Jurkat, Clone E6-1 (cell line): ENCODE measurements around the gene ASTN2. TPM values are rescaled to one million over a fixed set of nuclear protein-coding genes. Genes with fewer than 3 reads are reported as not detected.

Experiments used
- DNase-seq: peaks from one replicate; pipeline ENCODE4 v3.0.0-alpha.2; 2011; ENCODE audit warnings: low read depth, low spot score
- H3K4me3 ChIP-seq: 2 replicates; pipeline ENCODE4 v1.5.1; 2011; ENCODE audit warnings: mild to moderate bottlenecking, low read length, control low read depth, moderate library complexity
- polyA plus RNA-seq: library from polyadenylated mRNA; unstranded; fragments of >200 nt; gene quantifications from one replicate; pipeline ENCODE4 v1.2.1, GENCODE V29; 2012; ENCODE audit warnings: missing spikeins; ENCODE audit not compliant: insufficient read length, insufficient read depth

The ASTN2 gene, protein sequence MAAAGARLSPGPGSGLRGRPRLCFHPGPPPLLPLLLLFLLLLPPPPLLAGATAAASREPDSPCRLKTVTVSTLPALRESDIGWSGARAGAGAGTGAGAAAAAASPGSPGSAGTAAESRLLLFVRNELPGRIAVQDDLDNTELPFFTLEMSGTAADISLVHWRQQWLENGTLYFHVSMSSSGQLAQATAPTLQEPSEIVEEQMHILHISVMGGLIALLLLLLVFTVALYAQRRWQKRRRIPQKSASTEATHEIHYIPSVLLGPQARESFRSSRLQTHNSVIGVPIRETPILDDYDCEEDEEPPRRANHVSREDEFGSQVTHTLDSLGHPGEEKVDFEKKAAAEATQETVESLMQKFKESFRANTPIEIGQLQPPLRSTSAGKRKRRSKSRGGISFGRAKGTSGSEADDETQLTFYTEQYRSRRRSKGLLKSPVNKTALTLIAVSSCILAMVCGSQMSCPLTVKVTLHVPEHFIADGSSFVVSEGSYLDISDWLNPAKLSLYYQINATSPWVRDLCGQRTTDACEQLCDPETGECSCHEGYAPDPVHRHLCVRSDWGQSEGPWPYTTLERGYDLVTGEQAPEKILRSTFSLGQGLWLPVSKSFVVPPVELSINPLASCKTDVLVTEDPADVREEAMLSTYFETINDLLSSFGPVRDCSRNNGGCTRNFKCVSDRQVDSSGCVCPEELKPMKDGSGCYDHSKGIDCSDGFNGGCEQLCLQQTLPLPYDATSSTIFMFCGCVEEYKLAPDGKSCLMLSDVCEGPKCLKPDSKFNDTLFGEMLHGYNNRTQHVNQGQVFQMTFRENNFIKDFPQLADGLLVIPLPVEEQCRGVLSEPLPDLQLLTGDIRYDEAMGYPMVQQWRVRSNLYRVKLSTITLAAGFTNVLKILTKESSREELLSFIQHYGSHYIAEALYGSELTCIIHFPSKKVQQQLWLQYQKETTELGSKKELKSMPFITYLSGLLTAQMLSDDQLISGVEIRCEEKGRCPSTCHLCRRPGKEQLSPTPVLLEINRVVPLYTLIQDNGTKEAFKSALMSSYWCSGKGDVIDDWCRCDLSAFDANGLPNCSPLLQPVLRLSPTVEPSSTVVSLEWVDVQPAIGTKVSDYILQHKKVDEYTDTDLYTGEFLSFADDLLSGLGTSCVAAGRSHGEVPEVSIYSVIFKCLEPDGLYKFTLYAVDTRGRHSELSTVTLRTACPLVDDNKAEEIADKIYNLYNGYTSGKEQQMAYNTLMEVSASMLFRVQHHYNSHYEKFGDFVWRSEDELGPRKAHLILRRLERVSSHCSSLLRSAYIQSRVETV (N-terminal part only)
- polyA plus RNA-seq, result 11.2 TPM

DNA sequence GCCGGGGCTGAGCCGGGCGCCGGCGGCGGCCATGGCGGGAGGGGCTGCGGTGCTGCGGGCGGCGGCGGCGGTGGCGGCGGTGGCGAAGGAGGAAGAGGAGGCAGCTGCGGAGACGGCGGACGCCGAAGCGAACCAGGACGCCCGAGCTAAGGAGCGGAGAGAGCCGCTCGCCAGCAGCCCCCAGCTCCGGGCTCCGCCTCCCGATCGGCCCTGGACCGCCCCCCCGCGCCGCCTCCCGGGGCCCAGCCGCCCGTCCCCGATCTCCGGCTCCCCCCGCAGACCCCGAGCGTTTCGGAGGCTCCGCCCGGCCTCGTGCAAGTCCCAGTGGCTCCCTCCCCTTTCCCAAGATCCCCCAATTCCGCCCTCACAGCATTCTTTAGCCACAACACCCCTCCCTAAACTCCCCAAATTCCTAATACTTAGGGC lies at the start of gene ASTN2:
Gene ASTN2, minus strand, starts transcription at position 152 of the 426 bp plus-strand sequence. Its CDS starts 119 bp downstream, at position 33.
- H3K4me3 ChIP-seq, result no peak within 1 kb of the TSS
- DNase-seq, result no peak

DNA sequence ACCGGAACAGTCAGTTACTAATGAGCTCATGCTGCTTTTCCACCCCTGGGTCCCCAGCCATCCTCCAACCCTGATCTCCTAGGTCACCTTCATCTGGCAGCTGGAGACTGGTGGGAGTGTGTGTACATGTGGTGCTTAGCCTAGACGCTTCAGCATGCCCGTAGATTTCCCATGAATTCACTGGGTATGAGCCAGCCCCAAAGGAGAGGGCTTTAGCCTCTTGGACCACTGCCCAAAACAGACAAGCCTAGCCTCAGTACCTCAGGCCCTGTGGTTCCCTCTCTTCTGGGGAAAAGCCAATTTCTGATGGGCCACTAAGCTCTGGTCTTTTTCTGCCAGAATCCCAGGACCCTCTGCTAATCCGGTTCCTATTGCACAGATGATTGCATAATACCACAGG lies 48.0 kb upstream of the ASTN2 start:
- H3K4me3 ChIP-seq, result no peak overlapping the region
- DNase-seq, result no peak

DNA sequence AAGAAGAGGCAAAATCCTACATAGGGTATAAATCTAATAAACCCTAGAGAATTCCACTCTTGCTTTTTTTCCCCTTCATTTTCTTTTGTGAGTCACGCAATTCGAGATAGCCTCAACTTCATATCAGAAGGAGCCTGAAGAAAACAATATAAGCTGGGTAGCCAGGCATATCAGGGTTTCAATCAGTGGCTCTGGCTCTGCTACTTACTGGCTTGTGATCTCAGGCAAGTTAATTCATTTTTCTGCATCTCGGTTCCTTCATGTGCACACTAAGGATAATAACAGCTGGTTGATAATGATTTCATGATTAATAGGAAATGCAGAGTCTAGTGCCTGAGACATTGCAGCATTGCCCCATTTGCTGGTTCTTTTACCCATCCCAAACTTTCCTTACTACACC lies 46.5 kb upstream of the ASTN2 start:
- H3K4me3 ChIP-seq, result no peak overlapping the region
- no peak for DNase-seq

DNA sequence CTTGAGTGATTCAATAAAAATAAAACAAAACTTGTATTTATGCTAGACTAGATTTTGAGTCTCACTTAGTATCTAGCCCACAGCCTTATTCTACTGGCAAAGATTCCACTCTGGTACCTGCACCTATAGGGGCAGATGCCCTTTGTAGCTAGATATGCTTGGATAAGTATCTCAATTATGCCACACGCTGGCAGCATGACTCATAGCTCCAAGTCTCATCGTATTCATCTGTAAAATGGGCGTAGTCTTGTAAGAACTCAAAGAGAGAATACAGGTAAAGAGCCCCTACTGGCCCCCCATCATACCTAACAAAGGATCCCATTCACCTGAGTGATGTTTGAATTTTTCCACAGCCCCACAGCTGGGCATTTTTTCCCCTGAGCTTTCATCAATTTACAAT lies 45.9 kb upstream of the ASTN2 start:
- DNase-seq, result no peak
- H3K4me3 ChIP-seq, result no peak overlapping the region

DNA sequence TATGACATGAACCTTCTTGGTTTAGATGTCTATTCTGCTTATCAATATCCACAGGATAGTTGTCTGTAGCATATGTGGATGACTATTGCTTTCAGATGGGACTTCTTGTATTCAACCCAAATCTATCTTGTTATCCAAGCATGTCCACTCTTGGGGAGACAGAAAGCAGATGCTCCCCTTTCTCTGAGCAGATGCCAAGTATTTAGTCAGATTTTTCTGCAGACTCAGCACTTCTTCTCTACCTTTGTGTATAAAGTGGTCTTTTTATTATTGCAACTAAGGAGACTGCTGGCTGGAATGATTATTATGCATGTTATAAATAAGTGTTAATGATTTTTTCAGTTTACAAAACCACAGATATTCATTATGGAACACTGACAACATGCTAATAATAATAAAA lies 45.1 kb upstream of the ASTN2 start:
- no peak for DNase-seq
- no peak overlapping the region for H3K4me3 ChIP-seq

DNA sequence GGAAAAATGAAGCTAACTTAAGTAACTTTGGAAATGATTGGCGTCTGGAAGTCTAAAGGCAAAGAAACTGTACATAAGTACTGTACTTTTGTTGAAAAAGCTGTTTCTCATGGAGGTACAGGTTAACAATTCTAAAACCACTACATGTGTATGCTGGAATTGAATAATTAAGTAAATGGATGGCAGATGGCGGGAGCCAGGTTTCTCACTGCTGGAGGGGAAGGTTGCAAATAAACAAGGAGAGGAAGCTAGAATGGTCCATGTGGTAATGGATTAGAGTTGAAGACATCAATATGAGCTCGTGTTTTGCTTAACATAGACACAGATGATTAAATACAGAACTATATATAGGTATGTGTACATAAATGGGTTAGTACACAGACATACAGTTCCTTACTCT lies 43.2 kb upstream of the ASTN2 start:
- no peak for DNase-seq
- H3K4me3 ChIP-seq, result no peak overlapping the region

DNA sequence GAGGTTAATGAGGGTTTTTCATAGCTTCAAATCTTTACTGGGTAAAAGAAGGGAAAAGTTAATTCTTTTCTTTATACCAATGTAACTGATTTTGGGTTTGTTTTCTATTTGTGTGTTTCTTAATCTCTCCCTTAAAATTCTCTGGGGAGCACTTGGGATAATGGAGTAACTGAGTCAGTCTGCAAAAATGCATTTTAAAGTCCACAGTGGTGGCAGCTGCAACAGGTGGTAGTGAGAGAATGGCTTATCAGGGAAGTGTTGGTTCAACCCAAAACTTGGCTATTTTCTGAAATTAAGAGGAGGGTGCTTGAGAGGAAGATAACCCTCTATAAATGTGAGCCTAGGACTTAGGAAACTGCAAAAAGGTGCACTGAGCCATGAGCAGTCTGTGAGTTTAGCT lies 39.9 kb upstream of the ASTN2 start:
- DNase-seq, result no peak

DNA sequence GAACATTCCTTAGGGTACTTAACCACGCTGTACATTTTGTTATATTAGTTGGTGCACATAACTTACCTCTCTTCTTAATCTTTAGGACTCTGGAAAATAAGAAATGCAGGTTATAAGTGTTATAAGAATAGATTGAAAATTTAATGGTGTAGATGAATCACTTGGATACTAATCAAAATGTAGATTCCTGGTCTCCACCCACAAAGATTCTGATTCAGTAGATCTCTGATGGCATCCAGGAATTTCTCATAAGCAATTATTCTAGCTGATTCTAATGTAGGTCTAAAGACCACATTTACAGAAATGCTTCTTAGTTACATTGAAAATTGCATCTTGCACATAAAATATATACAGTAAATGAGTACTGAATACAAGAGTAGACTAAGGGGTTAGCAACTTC lies 38.9 kb upstream of the ASTN2 start:
- DNase-seq, result no peak
- no peak overlapping the region for H3K4me3 ChIP-seq

More for the DNA sequence above, 39.9 kb upstream of the ASTN2 start:
- no peak overlapping the region for H3K4me3 ChIP-seq

DNA sequence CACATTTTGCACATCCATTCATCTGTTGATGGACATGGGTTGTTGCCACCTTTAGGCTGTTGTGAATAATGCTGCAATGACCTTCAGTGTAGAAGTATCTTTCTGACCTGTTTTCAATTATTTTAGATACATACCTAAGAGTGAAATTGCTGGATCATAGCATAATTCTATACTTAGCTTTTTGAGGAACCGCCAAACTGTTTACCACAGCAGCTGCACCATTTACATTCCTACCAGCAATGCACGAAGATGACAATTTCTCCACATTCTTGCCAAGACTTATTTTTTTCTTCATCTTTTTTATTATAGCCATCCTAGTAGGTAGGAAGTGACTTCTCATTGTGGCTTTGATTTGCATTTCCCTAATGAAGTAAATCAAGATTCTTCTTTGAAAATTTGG lies 36.5 kb upstream of the ASTN2 start:
- DNase-seq, result no peak
- H3K4me3 ChIP-seq, result no peak overlapping the region

DNA sequence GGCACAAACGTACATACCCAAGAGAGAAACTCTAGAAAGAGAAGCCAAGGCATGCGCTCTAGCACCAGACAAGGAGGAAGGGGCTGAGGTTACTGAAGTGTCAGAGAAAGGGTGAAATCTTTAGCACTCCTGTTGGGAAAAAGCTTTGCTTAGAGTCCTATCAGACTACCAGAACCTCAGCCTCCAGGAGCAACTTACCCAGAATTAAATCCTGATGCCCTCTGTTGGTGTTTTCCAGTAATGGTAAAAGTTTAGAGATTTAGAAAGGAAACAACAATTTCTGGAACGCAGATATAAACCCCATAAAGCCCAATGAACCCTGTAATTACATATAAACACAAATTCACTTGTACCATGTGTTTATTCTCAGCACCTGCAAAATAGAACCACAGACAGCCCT lies 33.2 kb upstream of the ASTN2 start:
- no peak for DNase-seq
- H3K4me3 ChIP-seq, result no peak overlapping the region

DNA sequence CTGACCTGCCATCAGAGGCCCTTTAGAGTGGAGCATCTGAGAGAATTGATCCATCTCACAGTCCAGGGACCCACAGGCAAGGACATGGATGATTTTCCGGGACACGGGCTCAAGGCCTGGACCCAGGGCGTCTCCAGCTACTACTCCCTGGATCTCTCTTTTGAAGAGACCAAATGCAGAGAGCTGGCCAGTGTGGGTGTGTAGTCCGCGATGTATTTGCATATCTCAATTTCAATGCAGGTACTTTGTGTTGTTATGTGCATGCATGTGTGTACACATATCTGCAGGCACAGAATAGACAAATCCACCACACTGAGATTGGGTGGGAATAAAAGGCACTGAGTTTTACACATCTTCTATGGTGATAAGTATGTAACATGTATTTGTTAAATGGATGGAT lies 30.8 kb upstream of the ASTN2 start:
- H3K4me3 ChIP-seq, result no peak overlapping the region
- DNase-seq, result no peak

DNA sequence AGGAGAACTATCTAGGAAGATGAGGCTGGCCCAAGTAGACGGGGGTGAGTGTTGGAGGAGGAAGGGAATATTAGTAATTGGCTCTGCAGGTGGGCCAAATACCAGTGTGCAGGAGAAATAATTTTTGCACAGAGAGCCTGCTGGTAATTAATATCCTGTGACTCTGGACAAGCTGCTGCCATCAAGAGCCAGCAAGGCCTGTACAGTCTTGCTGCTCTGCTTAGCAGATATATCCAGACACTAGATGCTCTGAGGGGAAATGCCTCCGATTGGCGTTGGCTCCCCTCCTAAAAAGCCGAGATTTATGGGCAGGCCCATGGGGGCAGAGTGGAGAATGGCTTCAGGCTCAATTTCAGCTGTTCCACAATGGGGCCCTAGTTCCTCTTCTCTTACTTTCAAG lies 29.6 kb upstream of the ASTN2 start:
- DNase-seq, result no peak
- H3K4me3 ChIP-seq, result no peak overlapping the region

DNA sequence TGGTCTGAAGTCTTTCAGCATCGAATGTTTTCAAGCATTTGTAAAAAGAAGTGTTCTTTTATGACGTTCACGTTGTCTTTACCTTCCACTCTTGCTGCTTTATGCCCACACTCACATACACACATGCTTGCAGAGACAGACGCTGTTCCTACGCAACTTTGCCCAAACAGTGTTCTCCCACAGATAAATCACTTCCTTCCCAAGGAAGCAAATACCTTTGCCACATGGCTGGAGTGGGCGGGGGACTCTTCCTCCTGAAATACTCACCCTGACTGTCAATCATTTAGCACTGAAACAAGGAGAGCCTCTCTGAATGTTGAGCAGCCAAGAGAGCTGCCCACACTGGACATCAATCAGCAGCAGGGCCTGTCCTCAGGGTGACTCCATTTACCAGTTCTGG lies 22.4 kb upstream of the ASTN2 start:
- no peak for DNase-seq
- no peak overlapping the region for H3K4me3 ChIP-seq

DNA sequence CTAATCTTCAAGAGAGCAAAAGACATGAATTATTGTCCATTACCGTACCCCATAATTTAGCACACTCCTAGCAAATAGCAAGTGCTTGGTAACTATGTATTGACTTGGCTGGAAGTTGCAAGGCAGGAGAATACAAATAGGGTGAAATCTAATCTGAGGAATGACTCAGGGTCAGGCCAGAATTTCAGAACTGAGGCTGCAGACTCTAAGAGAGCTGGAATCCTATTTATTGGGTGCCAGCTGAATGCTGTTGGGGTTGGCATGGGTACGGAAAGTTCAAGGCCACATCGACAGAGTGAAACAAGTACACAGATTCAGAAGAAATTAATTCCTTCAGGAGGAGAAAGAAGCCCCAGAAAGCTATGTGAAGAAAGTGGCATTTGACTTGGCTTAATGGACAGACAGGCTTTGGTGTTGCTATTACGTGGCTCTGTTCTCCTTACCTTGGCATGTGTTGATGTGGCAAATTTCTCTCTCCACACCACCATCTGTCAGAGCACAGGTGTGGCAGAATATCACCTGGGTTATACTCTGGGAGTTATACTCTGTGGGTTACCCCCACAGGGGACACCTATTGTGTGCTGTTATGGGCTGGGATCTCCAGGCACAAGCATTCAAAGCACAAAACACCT lies 20.9 kb upstream of the ASTN2 start:
- no peak overlapping the region for H3K4me3 ChIP-seq
- no peak for DNase-seq

DNA sequence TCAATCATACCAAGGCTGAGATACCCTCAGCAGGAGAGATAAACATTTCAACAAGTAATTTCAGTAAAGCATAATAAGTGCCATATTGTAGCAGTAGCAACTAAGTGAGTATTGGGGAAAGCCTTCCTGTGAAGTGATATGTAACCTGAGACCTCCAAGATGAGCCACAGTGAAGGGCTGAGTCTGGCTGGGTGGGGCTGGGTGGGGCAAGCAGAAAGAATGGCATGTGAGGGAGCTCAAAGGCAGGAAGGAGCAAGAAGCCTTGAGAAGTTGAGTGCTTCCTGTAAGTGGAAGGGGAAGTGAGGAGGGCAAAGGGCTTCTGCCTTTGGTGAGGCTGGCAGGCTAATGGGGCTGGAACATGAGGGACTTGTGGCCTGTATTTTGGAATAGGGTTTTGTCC lies 19.7 kb upstream of the ASTN2 start:
- DNase-seq, result peak; percentile 4
- H3K4me3 ChIP-seq, result no peak overlapping the region

DNA sequence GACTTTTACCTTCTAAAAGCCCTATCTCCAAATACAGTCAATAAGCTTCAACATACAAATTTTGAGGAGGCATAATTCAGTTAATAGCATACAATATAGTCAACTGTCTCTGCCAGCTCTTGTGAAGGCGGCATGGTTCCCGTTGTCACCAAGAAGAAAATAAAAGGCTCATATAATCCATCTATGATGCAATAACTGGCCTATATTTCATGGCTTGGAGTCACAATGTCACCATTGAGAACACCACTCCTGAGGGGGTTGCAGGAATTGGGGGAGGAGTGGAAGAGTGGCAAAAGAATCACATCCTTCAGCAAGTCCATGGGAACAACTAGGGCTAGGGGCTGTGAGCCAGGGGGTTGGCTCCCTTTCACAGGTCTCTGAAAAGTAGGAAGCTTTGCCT lies 16.0 kb upstream of the ASTN2 start:
- H3K4me3 ChIP-seq, result no peak overlapping the region
- DNase-seq, result no peak

DNA sequence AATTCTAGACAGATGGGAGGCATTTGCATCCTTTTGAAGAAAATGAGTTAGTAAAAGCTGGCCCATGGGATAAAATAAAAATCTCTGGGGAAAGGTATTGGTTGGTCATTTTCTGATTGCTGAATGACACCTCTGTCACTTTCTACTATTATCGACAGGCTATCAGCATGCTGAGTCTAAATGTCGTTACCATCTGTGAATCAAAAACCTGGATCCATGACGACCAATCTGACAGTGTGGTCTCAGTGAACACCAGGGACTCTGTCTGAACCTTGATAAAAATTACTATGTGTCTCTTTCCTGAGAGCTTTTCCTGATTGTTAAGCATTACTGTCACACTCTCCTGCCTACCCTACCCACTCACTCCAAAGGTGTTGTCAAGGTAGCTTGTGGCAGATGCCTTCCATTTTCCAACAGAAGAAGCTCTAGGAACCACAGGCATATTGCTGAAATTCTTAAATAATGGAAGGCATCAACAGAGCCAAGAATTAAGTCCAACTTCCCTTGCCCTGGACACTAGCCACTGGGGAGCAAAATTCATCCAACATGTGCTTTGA lies 12.6 kb upstream of the ASTN2 start:
- no peak overlapping the region for H3K4me3 ChIP-seq
- no peak for DNase-seq

DNA sequence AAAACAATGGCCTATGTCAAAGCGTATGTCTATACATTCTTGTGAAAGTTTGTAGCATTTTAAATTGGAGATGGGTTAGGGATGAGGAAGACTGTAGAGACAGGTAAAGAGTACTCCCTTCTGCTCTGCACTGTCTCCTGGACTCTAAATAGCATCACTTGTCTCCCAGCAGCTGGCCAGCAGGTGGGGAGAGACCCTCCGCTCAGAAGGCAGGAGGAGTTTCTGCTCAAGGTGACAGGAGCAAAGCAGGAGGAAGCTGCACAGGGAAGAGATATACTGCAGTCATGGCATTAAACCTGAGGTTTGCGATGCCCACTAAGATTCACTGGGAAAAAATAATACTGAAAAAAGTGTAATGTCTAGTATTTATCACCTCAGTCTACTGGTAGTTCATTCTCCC lies 10.7 kb upstream of the ASTN2 start:
- DNase-seq, result no peak
- no peak overlapping the region for H3K4me3 ChIP-seq

DNA sequence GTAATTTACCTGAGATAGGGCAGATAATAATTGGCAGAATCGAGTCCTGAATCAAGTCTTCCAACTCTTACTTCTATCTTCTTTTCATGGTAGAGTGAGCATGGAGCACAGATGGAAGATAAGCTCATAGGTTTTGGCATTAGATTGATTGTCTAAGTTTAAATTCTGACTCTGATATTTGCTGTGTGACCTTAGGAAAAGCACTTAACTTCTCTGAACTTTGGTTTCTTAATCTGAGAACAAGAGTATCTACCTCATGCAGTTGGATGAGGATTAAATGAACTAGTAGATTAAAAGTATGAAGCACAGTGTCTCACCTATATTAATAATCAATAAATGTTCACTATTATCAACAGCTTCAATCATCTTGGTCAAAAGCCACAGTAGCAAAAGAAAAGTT lies 9.4 kb upstream of the ASTN2 start:
- DNase-seq, result no peak
- H3K4me3 ChIP-seq, result no peak overlapping the region
